HG03460 (cell line): ENCODE data around the gene RRAS.
"Not testable (repeated sequence)": the region's sequence is repeated elsewhere in the genome, so short reads cannot be mapped to it uniquely, and the experiment has no call there.

ENCODE experiments used
- ATAC-seq: cut with Tn5 transposase; IDR thresholded peaks from one replicate; pipeline ENCODE4 v1.9.1; 2021; ENCODE audit not compliant: unreplicated experiment

Gene RRAS

GRCh38 chr19:49632576-49632975 lies 7.4 kb downstream of the RRAS start:
- no peak for ATAC-seq

DNA sequence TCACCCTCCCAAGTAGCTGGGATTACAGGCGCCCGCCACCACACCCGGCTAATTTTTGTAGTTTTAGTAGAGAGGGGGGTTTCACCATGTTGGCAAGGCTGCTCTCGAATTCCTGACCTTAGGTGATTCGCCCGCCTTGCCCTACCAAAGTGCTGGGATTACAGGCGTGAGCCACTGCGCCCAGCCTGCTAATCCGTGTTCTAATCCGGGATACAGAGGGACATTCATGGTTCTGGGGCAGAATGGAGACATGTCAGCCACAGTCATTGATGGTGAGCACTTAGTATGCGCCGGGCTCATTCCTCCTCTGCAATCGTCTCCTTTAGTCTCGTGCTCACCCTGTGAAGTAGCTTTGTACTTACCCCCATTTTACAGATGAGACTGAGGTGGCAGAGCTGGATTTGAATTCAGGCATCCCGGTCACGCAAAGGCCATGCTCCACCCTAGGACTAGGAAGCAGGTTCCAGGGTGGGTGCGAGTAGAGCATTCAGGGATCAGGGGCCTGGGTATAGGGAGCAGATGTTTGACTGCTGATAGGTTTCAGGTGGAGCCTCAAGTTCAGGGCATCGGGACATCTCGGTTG lies 8.2 kb downstream of the RRAS start:
- no peak for ATAC-seq

GRCh38 chr19:49631014-49631588 lies 8.8 kb downstream of the RRAS start:
- ATAC-seq: no peak

GRCh38 chr19:49629659-49630058 lies 10.3 kb downstream of the RRAS start:
- no peak for ATAC-seq

- ATAC-seq: no peak
These were observed 13.7 kb downstream of the RRAS start for GRCh38 chr19:49626226-49626625.

GRCh38 chr19:49624967-49625910 lies 14.7 kb downstream of the RRAS start:
- no peak for ATAC-seq

DNA sequence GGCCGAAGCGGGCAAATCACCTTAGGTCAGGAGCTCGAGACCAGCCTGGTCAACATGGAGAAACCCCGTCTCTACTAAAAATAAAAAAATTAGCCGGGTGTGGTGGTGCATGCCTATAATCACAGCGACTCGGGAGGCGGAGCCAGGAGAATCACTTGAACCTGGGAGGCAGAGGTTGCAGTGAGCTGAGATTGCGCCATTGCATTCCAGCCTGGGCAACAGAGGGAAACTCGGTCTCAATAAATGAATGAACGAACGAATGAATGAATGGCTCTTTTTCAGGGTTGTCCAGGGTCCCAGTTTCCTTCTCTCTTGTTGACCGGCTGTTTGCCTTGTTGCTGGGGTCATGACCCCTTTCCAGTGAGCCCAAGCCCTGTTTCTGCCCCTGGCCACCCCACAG lies 22.1 kb downstream of the RRAS start:
- ATAC-seq: not testable (repeated sequence)

- ATAC-seq: no peak
These were observed 23.0 kb downstream of the RRAS start for GRCh38 chr19:49616945-49617344.

DNA sequence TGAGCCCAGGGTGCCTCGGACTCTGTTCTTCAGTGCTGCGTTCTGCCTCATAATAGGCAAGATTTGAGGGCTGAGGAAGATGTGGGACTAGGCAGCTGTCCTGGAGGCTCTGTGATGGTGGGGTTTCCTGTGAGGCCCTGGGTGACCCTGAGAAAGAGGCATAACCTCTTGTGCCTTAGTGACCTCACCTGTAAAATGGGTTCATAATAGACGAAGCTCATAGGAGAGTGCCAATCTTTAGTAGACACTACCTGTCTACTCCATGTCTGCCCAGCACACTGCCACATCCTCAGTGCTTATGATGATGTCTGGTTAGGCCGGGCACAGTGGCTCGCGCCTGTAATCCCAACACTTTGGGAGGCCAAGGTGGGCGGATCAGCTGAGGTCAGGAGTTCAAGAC lies 23.4 kb downstream of the RRAS start:
- ATAC-seq: no peak

DNA sequence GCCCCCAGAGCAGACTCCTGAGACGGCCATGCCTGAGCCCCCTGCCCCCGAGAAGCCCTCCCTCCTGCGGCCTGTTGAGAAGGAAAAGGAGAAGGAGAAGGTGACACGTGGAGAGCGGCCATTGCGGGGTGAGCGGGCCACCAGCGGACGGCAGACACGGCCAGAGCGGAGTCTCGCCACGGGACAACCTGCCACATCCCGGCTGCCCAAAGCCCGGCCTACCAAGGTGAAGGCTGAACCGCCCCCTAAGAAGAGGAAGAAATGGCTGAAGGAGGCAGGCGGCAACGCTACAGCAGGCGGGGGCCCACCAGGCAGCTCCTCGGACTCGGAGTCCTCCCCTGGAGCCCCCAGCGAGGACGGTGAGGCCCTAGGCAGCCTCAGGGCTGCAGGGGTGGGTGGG lies 24.1 kb downstream of the RRAS start:
- no peak for ATAC-seq

DNA sequence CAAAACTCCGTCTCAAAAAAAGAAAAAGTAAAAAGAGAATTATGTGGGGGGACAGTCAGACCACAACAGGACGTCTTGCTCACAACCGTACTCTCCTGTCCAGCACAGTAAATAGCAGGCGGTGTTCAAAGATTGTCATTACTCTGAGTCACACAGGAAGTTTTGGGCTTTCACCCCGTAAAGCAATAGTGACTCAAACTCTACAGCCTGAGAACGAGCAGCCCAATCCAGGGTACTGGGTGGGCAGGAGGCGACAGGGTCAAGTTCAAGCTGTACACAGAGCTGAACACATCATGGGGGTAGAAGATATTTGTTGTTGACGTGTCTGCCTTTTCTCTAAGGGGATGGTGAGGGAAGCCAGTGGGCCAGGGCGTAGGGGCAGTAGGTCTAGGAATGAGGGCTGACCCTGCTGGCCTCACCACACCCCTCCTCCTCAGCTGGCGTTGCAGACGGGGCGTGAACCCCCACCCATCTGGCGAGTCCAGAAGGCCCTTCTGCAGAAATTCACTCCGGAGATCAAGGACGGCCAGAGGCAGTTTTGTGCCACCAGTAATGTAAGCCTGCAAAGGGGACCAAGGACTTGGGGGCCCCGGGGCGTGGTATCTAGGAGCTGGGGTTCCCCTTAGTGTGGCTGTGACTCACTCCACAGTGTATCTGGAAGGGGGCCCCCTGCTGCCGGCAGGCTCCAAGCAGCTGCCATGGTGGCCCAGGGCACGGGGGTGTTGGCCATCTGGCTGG lies 25.7 kb downstream of the RRAS start:
- no peak for ATAC-seq

- ATAC-seq: no peak
These were observed 26.6 kb downstream of the RRAS start for GRCh38 chr19:49613374-49613773.

GRCh38 chr19:49609499-49610092 lies 30.3 kb downstream of the RRAS start:
- ATAC-seq: no peak

GRCh38 chr19:49605605-49606004 lies 34.3 kb downstream of the RRAS start:
- ATAC-seq: no peak

GRCh38 chr19:49602806-49603205 lies 37.1 kb downstream of the RRAS start:
- no peak for ATAC-seq

DNA sequence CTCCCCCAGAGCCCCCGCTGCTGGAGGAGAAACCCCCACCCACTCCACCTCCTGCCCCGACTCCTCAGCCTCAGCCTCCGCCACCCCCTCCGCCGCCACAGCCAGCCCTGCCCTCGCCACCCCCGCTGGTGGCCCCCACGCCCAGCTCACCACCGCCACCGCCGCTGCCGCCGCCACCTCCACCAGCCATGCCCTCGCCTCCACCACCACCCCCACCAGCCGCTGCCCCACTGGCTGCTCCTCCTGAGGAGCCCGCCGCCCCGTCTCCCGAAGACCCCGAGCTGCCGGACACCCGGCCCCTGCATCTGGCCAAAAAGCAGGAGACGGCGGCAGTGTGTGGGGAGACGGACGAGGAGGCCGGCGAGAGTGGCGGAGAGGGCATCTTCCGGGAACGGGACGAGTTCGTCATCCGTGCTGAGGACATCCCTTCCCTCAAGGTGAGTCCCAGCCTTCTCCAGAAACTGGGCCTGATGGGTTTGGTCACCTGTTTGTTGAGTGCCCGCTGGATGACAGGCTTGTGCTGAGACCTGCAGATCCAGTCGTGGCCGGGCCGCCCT lies 38.4 kb downstream of the RRAS start:
- ATAC-seq: no peak

GRCh38 chr19:49599378-49600295 lies 40.3 kb downstream of the RRAS start:
- ATAC-seq: no peak

DNA sequence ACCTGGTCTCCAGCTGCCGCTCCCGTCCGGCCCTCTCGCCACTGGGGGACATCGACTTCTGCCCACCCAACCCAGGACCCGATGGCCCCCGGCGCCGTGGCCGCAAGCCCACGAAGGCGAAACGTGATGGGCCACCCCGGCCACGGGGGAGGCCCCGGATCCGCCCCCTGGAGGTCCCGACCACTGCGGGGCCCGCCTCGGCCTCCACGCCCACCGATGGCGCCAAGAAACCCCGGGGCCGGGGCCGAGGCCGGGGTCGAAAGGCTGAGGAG lies 42.3 kb downstream of the RRAS start:
- ATAC-seq: no peak

GRCh38 chr19:49596954-49597702 lies 42.8 kb downstream of the RRAS start:
- ATAC-seq: no peak
